ENCODE results near the gene GRAMD2B.

DNA sequence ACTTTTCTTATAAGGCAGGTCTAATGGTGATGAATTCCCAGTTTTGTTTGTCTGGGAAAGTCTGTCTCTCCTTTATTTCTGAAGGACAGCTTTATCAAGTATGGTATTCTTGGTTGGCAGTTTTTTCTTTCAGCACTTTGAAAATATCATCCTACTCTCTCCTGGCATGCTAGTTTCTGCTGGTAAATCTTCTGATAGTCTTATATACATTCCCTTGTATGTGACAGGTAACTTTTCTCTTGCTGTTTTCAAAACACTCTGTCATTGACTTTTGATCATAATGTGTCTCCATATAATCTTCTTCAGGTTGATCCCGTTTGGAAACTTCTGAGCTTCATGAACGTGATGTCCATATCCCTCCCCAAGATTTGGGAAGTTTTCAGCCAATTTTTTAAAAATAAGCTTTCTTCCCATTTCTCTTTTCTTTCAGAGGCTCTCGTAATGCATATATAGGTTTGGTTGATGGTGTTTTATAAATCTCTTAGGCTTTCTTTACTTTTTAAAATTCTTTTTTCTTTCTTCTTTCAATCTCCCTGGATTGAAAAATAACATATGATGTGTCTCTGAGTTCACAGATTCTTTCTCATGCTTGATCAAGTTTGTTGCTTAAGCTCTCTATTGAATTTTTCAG, 22.5 kb upstream of the GRAMD2B start:
- TF ChIP-seq, protein P1, sequence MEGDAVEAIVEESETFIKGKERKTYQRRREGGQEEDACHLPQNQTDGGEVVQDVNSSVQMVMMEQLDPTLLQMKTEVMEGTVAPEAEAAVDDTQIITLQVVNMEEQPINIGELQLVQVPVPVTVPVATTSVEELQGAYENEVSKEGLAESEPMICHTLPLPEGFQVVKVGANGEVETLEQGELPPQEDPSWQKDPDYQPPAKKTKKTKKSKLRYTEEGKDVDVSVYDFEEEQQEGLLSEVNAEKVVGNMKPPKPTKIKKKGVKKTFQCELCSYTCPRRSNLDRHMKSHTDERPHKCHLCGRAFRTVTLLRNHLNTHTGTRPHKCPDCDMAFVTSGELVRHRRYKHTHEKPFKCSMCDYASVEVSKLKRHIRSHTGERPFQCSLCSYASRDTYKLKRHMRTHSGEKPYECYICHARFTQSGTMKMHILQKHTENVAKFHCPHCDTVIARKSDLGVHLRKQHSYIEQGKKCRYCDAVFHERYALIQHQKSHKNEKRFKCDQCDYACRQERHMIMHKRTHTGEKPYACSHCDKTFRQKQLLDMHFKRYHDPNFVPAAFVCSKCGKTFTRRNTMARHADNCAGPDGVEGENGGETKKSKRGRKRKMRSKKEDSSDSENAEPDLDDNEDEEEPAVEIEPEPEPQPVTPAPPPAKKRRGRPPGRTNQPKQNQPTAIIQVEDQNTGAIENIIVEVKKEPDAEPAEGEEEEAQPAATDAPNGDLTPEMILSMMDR (conservative IDR thresholded peaks at IDR 0.05 in 1 of 2, IDR thresholded peaks at IDR 0.05 in 1 of 2; ENCODE audit: extremely low read depth in 1 of 2, insufficient read depth in 1 of 2, low read depth in 1 of 2, low read length in 2 of 2) = no peak
- no peak for TF ChIP-seq EZH2 (IDR thresholded peaks at IDR 0.05; ENCODE audit: borderline replicate concordance, low read length)

All from mammary epithelial cell (primary cell).